SK-N-SH (cell line): Measurements from ENCODE around the gene KRT78. TPM values are rescaled to one million over a fixed set of nuclear protein-coding genes. Genes with fewer than 3 reads are reported as not detected.
"Not testable (repeated sequence)": the region's sequence is repeated elsewhere in the genome, so short reads cannot be mapped to it uniquely, and the experiment has no call there.

ENCODE experiments used
- CTCF ChIA-PET: fragments of 300-600, 350-600 bp; formaldehyde crosslinking; extraction: SDS; loops from one replicate; lab custom pipeline; 2021; lab: Yijun Ruan, JAX
- POLR2A ChIA-PET: fragments of 350-600 bp; sonication (Branson Sonifier 250); formaldehyde crosslinking; extraction: SDS; loops from one replicate; lab custom pipeline; 2020; ENCODE audit warnings: antibody characterized with exemption, inconsistent platforms; lab: Yijun Ruan, JAX
- DNase-seq: peaks from one replicate; pipeline ENCODE4 v3.0.0; 2012
- H2AFZ ChIP-seq: fragments of 200-600 bp; sonication (generic); 2 replicates; pipeline ENCODE4 v1.8.1; 2016; ENCODE audit warnings: antibody characterized with exemption, mild to moderate bottlenecking, low read depth
- H3F3A ChIP-seq: fragments of 200-600 bp; sonication (generic); replicated peaks from 2 replicates; pipeline ENCODE3; 2016; ENCODE audit warnings: antibody characterized with exemption, mild to moderate bottlenecking; ENCODE audit not compliant: insufficient read depth
- H3K27ac ChIP-seq, 2 experiments: fragments of 200-500 bp in 1 of 2; fragments of 200-600 bp in 1 of 2; sonication (Bioruptor generic) in 1 of 2; sonication (generic), shearing (Covaris generic) in 1 of 2; 2 replicates each; pipeline versions ENCODE4 v1.5.1 to v1.6.1; 2014 to 2016; ENCODE audit warnings: low read depth in 2 of 2, inconsistent platforms in 1 of 2, low read length in 1 of 2, mild to moderate bottlenecking in 1 of 2, mixed read lengths in 1 of 2
- H3K27me3 ChIP-seq: fragments of 200-600 bp; sonication (generic), shearing (Covaris generic); 2 replicates; pipeline ENCODE4 v1.6.1; 2016; ENCODE audit warnings: mixed run types; ENCODE audit not compliant: insufficient read depth
- H3K36me3 ChIP-seq, 2 experiments: fragments of 200-500 bp in 1 of 2; fragments of 200-600 bp in 1 of 2; sonication (Bioruptor generic) in 1 of 2; sonication (generic) in 1 of 2; replicated peaks in 1 of 2; 2 replicates each; pipeline versions ENCODE3 to v1.5.1; 2014 to 2016; ENCODE audit warnings: low read length in 1 of 2, mild to moderate bottlenecking in 1 of 2; ENCODE audit not compliant: insufficient read depth in 2 of 2, control insufficient read depth in 1 of 2
- H3K4me1 ChIP-seq, 2 experiments: fragments of 200-500 bp in 1 of 2; fragments of 200-600 bp in 1 of 2; sonication (Bioruptor generic) in 1 of 2; sonication (generic), shearing (Covaris generic) in 1 of 2; 2 replicates each; pipeline versions ENCODE4 v1.5.1 to v1.6.1; 2014 to 2016; ENCODE audit warnings: low read depth in 1 of 2, low read length in 1 of 2, mixed run types in 1 of 2; ENCODE audit not compliant: insufficient read depth in 2 of 2, control insufficient read depth in 1 of 2
- H3K4me2 ChIP-seq: fragments of 200-600 bp; sonication (generic), shearing (Covaris generic); 2 replicates; pipeline ENCODE4 v1.6.1; 2017; ENCODE audit warnings: mixed run types
- H3K4me3 ChIP-seq, 2 experiments: fragments of 200-500 bp in 1 of 2; fragments of 200-600 bp in 1 of 2; sonication (Bioruptor generic) in 1 of 2; sonication (generic), shearing (Covaris generic) in 1 of 2; 2 replicates each; pipeline versions ENCODE4 v1.5.1 to v1.8.1; 2014 to 2016; ENCODE audit warnings: low read depth in 2 of 2, inconsistent platforms in 1 of 2, low read length in 1 of 2, mild to moderate bottlenecking in 1 of 2, mixed read lengths in 1 of 2, moderate library complexity in 1 of 2
- H3K79me2 ChIP-seq: fragments of 200-600 bp; sonication (generic); 2 replicates; pipeline ENCODE4 v1.8.1; 2017; ENCODE audit warnings: mild to moderate bottlenecking; ENCODE audit not compliant: insufficient read depth
- H3K9ac ChIP-seq: fragments of 200-600 bp; sonication (generic); 2 replicates; pipeline ENCODE4 v1.6.1; 2017; ENCODE audit warnings: mixed run types
- H3K9me2 ChIP-seq: fragments of 200-600 bp; sonication (generic); 2 replicates; pipeline ENCODE4 v1.6.1; 2017; ENCODE audit warnings: mixed run types
- H3K9me3 ChIP-seq: fragments of 200-600 bp; sonication (generic); 2 replicates; pipeline ENCODE4 v1.6.1; 2017; ENCODE audit warnings: mixed run types, mild to moderate bottlenecking, moderate library complexity
- H4K20me1 ChIP-seq: fragments of 200-600 bp; sonication (generic); 2 replicates; pipeline ENCODE4 v1.6.1; 2017; ENCODE audit warnings: mild to moderate bottlenecking, mixed run types; ENCODE audit not compliant: insufficient read depth
- MXI1 ChIP-seq: IDR thresholded peaks from 2 replicates; pipeline ENCODE4 v1.6.1; 2012; ENCODE audit warnings: mild to moderate bottlenecking, low read depth, low read length, improper control_type of control experiment
- NRF1 ChIP-seq: IDR thresholded peaks from 2 replicates; pipeline ENCODE4 v1.6.1; 2012; ENCODE audit warnings: low read depth, mild to moderate bottlenecking, low read length
- POLR2AphosphoS5 ChIP-seq: IDR thresholded peaks from 2 replicates; pipeline ENCODE4 v1.6.1; 2012; ENCODE audit warnings: low read depth, low read length
- RFX5 ChIP-seq: IDR thresholded peaks from 2 replicates; pipeline ENCODE4 v1.6.1; 2012; ENCODE audit warnings: mild to moderate bottlenecking, improper control_type of control experiment, low read length
- SIN3A ChIP-seq: IDR thresholded peaks from 2 replicates; pipeline ENCODE4 v1.6.1; 2012; ENCODE audit warnings: low read depth, mild to moderate bottlenecking, low read length, moderate library complexity, borderline replicate concordance
- TAF1 ChIP-seq: IDR thresholded peaks from 2 replicates; pipeline ENCODE4 v1.6.1; 2012; ENCODE audit warnings: low read depth, mild to moderate bottlenecking, low read length, moderate library complexity, borderline replicate concordance
- TCF12 ChIP-seq: IDR thresholded peaks from 2 replicates; pipeline ENCODE4 v1.4.0; 2012
- USF1 ChIP-seq: IDR thresholded peaks from 2 replicates; pipeline ENCODE4 v1.4.0; 2012; ENCODE audit warnings: low read depth, borderline replicate concordance
- WGBS: methylation state at CpG from one replicate; pipeline ENCODE4 v1.1.6; 2017; ENCODE audit warnings: low lambda C conversion rate; 5-methylcytosine and 5-hydroxymethylcytosine counted together
- polyA plus RNA-seq, 3 experiments: library from polyadenylated mRNA; depleted of rRNA; stranded (reverse); fragments of >200 nt; gene quantifications; 2 replicates each; pipeline ENCODE4 v1.2.3, GENCODE V29; 2012

The KRT78 gene
- polyA plus RNA-seq, 1 of the 3 experiments (the other 2 are of a cell fraction), result not detected

GRCh38 chr12:52795694-52796428 lies 52.9 kb downstream of the KRT78 start, which contains the start of gene KRT3 (continued):
- TF ChIP-seq USF1 (no peak), MXI1 (no peak), TCF12 (no peak), POLR2AphosphoS5 (no peak), SIN3A (no peak)
- TF ChIP-seq, all 33 proteins: peak for 0

- H3K9me3 ChIP-seq, POLR2A ChIA-PET, CTCF ChIA-PET, H3K36me3 ChIP-seq, H3K27ac ChIP-seq, H3K9me2 ChIP-seq, H3F3A ChIP-seq, H3K9ac ChIP-seq, H3K4me2 ChIP-seq, H3K79me2 ChIP-seq, H4K20me1 ChIP-seq, H2AFZ ChIP-seq, H3K4me3 ChIP-seq, H3K4me1 ChIP-seq, DNase-seq: not testable (repeated sequence)
- WGBS, result 21% methylated on average over 2 of the region's 2 CpGs
- H3K27me3 ChIP-seq, result peaks cover 18% of the 10 kb centered on the region; the same call in 1 of the 2 replicates
Measured at GRCh38 chr12:52795332-52795674, 53.5 kb downstream of the KRT78 start.

- Histone ChIP-seq H3K9me3 (no peaks in the 10 kb centered on the region), H3K4me3 (no peak overlapping the region), H3K9me2 (no peaks in the 10 kb centered on the region)
- POLR2A ChIA-PET, result no interaction called here
- TF ChIP-seq NRF1, result no peak
- TF ChIP-seq RFX5, result no peak
- TF ChIP-seq USF1, result no peak
- no peak for TF ChIP-seq TAF1
- TF ChIP-seq, all 33 proteins: peak for 0
- Histone ChIP-seq H3K36me3 (no peaks in the 10 kb centered on the region), H3F3A (no peaks in the 10 kb centered on the region), H3K27me3 (peaks cover 18% of the 10 kb centered on the region; the same call in 1 of the 2 replicates), H3K4me1 (no peaks in the 10 kb centered on the region), H3K79me2 (no peaks in the 10 kb centered on the region), H3K27ac (no peak overlapping the region), H2AFZ (no peak overlapping the region), H4K20me1 (no peaks in the 10 kb centered on the region), H3K4me2 (no peak overlapping the region), H3K9ac (no peak overlapping the region)
- WGBS, result 28% methylated on average over 5 of the region's 5 CpGs
- CTCF ChIA-PET, result no interaction called here
- DNase-seq, result no peak
Measured at GRCh38 chr12:52794479-52795331, 54.1 kb downstream of the KRT78 start.
